ENCODE data around the gene OR1F1. TPM values are rescaled to one million over a fixed set of nuclear protein-coding genes. Genes with fewer than 3 reads are reported as not detected.

Gene OR1F1
- total RNA-seq, 3 donors from 2014 or later: not detected

- Mint-ChIP-seq H3K27me3 (ENCODE audit: low read depth) (no peaks in the 10 kb centered on the region), H3K4me1 (ENCODE audit: low read depth) (peaks cover 35% of the 10 kb centered on the region), H3K9me3 (peaks cover 9% of the 10 kb centered on the region), H3K4me3 (peak overlapping the region; percentile 3), H3K36me3 (ENCODE audit: insufficient read depth) (peaks cover 3% of the 10 kb centered on the region)
- ATAC-seq (peak in 1 of 2 donors; percentile 21), DNase-seq (no peak)
Observed at GRCh38 chr16:3216263-3216640, 28.2 kb downstream of the OR1F1 start.

GRCh38 chr16:3220839-3221238 lies 32.8 kb downstream of the OR1F1 start:
- Mint-ChIP-seq H3K9me3 (peaks cover 39% of the 10 kb centered on the region), H3K4me3 (no peak overlapping the region), H3K36me3 (ENCODE audit: insufficient read depth) (peaks cover 38% of the 10 kb centered on the region), H3K27me3 (ENCODE audit: low read depth) (no peaks in the 10 kb centered on the region), H3K4me1 (ENCODE audit: low read depth) (peaks cover 14% of the 10 kb centered on the region)
- no peak for ATAC-seq
- no peak for DNase-seq

GRCh38 chr16:3223913-3224515 lies 36.0 kb downstream of the OR1F1 start:
- no peak for ATAC-seq
- DNase-seq: no peak
- Mint-ChIP-seq H3K27me3 (ENCODE audit: low read depth) (no peaks in the 10 kb centered on the region), H3K36me3 (ENCODE audit: insufficient read depth) (peaks cover 57% of the 10 kb centered on the region), H3K4me3 (no peak overlapping the region), H3K9me3 (peaks cover 44% of the 10 kb centered on the region), H3K4me1 (ENCODE audit: low read depth) (no peaks in the 10 kb centered on the region)

GRCh38 chr16:3234543-3234856 lies 46.5 kb downstream of the OR1F1 start:
- peaks cover 35% of the 10 kb centered on the region for H3K36me3 Mint-ChIP-seq (ENCODE audit: insufficient read depth)

GRCh38 chr16:3234857-3235561 lies 47.0 kb downstream of the OR1F1 start, which contains the start of gene ZNF200:
Gene ZNF200 (minus strand): TSS chr16:3235158. CDS start chr16:3233755, 1,403 bp downstream.
- peak; percentile 97 to 98 for ATAC-seq
- Mint-ChIP-seq H3K4me1 (ENCODE audit: low read depth) (peaks cover 33% of the 10 kb centered on the region), H3K36me3 (ENCODE audit: insufficient read depth) (peaks cover 33% of the 10 kb centered on the region), H3K9me3 (peaks cover 11% of the 10 kb centered on the region), H3K4me3 (peak within 1 kb of the TSS; percentile 89), H3K27me3 (ENCODE audit: low read depth) (no peaks in the 10 kb centered on the region)
- DNase-seq: peak; percentile 89

More at GRCh38 chr16:3234543-3234856, 46.5 kb downstream of the OR1F1 start:
- no peaks in the 10 kb centered on the region for H3K27me3 Mint-ChIP-seq (ENCODE audit: low read depth)
- peaks cover 12% of the 10 kb centered on the region for H3K9me3 Mint-ChIP-seq
- DNase-seq (no peak), ATAC-seq (no peak)
- peaks cover 33% of the 10 kb centered on the region for H3K4me1 Mint-ChIP-seq (ENCODE audit: low read depth)
- peak overlapping the region; percentile 89 for H3K4me3 Mint-ChIP-seq

- H3K4me1 Mint-ChIP-seq (ENCODE audit: low read depth): peaks cover 33% of the 10 kb centered on the region
- peak overlapping the region; percentile 72 for H3K4me3 Mint-ChIP-seq
- peaks cover under 1% of the 10 kb centered on the region for H3K9me3 Mint-ChIP-seq
- H3K36me3 Mint-ChIP-seq (ENCODE audit: insufficient read depth): peaks cover 22% of the 10 kb centered on the region
- DNase-seq: peak; percentile 34
- no peaks in the 10 kb centered on the region for H3K27me3 Mint-ChIP-seq (ENCODE audit: low read depth)
- no peak for ATAC-seq
Observed at GRCh38 chr16:3235856-3236669, 48.1 kb downstream of the OR1F1 start.

GRCh38 chr16:3241761-3242160 lies 53.8 kb downstream of the OR1F1 start:
- no peak for ATAC-seq
- H3K4me1 Mint-ChIP-seq (ENCODE audit: low read depth): no peaks in the 10 kb centered on the region
- no peak overlapping the region for H3K4me3 Mint-ChIP-seq
- no peak for DNase-seq
- H3K36me3 Mint-ChIP-seq (ENCODE audit: insufficient read depth): no peaks in the 10 kb centered on the region
- H3K27me3 Mint-ChIP-seq (ENCODE audit: low read depth): peaks cover 13% of the 10 kb centered on the region
- H3K9me3 Mint-ChIP-seq: no peaks in the 10 kb centered on the region

GRCh38 chr16:3242709-3243108 lies 54.7 kb downstream of the OR1F1 start:
- H3K36me3 Mint-ChIP-seq (ENCODE audit: insufficient read depth): no peaks in the 10 kb centered on the region
- H3K27me3 Mint-ChIP-seq (ENCODE audit: low read depth): peaks cover 13% of the 10 kb centered on the region
- ATAC-seq (no peak), DNase-seq (no peak)
- H3K9me3 Mint-ChIP-seq: no peaks in the 10 kb centered on the region
- H3K4me1 Mint-ChIP-seq (ENCODE audit: low read depth): no peaks in the 10 kb centered on the region
- H3K4me3 Mint-ChIP-seq: no peak overlapping the region

GRCh38 chr16:3243882-3244281 lies 55.9 kb downstream of the OR1F1 start:
- no peaks in the 10 kb centered on the region for H3K4me1 Mint-ChIP-seq (ENCODE audit: low read depth)
- no peak overlapping the region for H3K4me3 Mint-ChIP-seq
- no peaks in the 10 kb centered on the region for H3K9me3 Mint-ChIP-seq
- H3K36me3 Mint-ChIP-seq (ENCODE audit: insufficient read depth): no peaks in the 10 kb centered on the region
- ATAC-seq: no peak
- peaks cover 13% of the 10 kb centered on the region for H3K27me3 Mint-ChIP-seq (ENCODE audit: low read depth)
- DNase-seq: no peak

- no peak for DNase-seq
- no peak for ATAC-seq
- H3K4me1 Mint-ChIP-seq (ENCODE audit: low read depth): no peaks in the 10 kb centered on the region
- H3K9me3 Mint-ChIP-seq: no peaks in the 10 kb centered on the region
- peaks cover 13% of the 10 kb centered on the region for H3K27me3 Mint-ChIP-seq (ENCODE audit: low read depth)
- no peak overlapping the region for H3K4me3 Mint-ChIP-seq
- H3K36me3 Mint-ChIP-seq (ENCODE audit: insufficient read depth): no peaks in the 10 kb centered on the region
Observed at GRCh38 chr16:3246002-3246401, 58.0 kb downstream of the OR1F1 start.

GRCh38 chr16:3246876-3247275 lies 58.9 kb downstream of the OR1F1 start:
- Mint-ChIP-seq H3K4me1 (ENCODE audit: low read depth) (no peaks in the 10 kb centered on the region), H3K4me3 (no peak overlapping the region), H3K36me3 (ENCODE audit: insufficient read depth) (no peaks in the 10 kb centered on the region), H3K9me3 (no peaks in the 10 kb centered on the region), H3K27me3 (ENCODE audit: low read depth) (peaks cover 13% of the 10 kb centered on the region)
- ATAC-seq (no peak), DNase-seq (no peak)

GRCh38 chr16:3248596-3248995 lies 60.6 kb downstream of the OR1F1 start:
- Mint-ChIP-seq H3K36me3 (ENCODE audit: insufficient read depth) (no peaks in the 10 kb centered on the region), H3K4me1 (ENCODE audit: low read depth) (no peaks in the 10 kb centered on the region), H3K9me3 (no peaks in the 10 kb centered on the region), H3K27me3 (ENCODE audit: low read depth) (peaks cover 6% of the 10 kb centered on the region), H3K4me3 (no peak overlapping the region)
- ATAC-seq: no peak
- DNase-seq: no peak

- no peaks in the 10 kb centered on the region for H3K36me3 Mint-ChIP-seq (ENCODE audit: insufficient read depth)
- H3K9me3 Mint-ChIP-seq: no peaks in the 10 kb centered on the region
- H3K27me3 Mint-ChIP-seq (ENCODE audit: low read depth): peaks cover 4% of the 10 kb centered on the region
- ATAC-seq: no peak
- no peaks in the 10 kb centered on the region for H3K4me1 Mint-ChIP-seq (ENCODE audit: low read depth)
- no peak overlapping the region for H3K4me3 Mint-ChIP-seq
- DNase-seq: no peak
Observed at GRCh38 chr16:3249020-3249419, 61.0 kb downstream of the OR1F1 start.

GRCh38 chr16:3249451-3249850 lies 61.4 kb downstream of the OR1F1 start:
- Mint-ChIP-seq H3K27me3 (ENCODE audit: low read depth) (peaks cover 3% of the 10 kb centered on the region), H3K4me3 (no peak overlapping the region), H3K9me3 (no peaks in the 10 kb centered on the region), H3K36me3 (ENCODE audit: insufficient read depth) (no peaks in the 10 kb centered on the region), H3K4me1 (ENCODE audit: low read depth) (no peaks in the 10 kb centered on the region)
- ATAC-seq (no peak), DNase-seq (no peak)
